Measurements from ENCODE around the gene ATP12A. TPM values are rescaled to one million over a fixed set of nuclear protein-coding genes. Genes with fewer than 3 reads are reported as not detected.

The ATP12A gene
- total and polyA plus RNA-seq, 2 of the 8 experiments (the other 6 are each of a cell fraction or from before 2014, with no cell fraction given) = 0.80 to 1.3 TPM

GRCh38 chr13:24723206-24723605, 43.0 kb downstream of the ATP12A start:
- FAIRE-seq (no peak), DNase-seq (ENCODE audit: low read depth in 1 of 2, low spot score in 2 of 2) (no peak)
- Histone ChIP-seq H3K79me2 (ENCODE audit: control insufficient read depth in 1 of 2, insufficient read depth in 2 of 2, low read length in 2 of 2) (no peaks in the 10 kb centered on the region), H3K56ac (replicated peaks; ENCODE audit: insufficient read length, low read depth, low read length) (no peak overlapping the region), H3K14ac (ENCODE audit: insufficient read length) (no peak overlapping the region), H2BK120ac (replicated peaks; ENCODE audit: low read depth, low read length) (no peak overlapping the region), H2BK20ac (ENCODE audit: low read length) (no peak overlapping the region), H3K36me3 (ENCODE audit: control insufficient read depth in 2 of 4, insufficient read depth in 4 of 4, low read length in 3 of 4) (no peaks in the 10 kb centered on the region), H3K4me3 (ENCODE audit: extremely low read depth in 1 of 4, insufficient read depth in 2 of 4, low read depth in 3 of 4, low read length in 4 of 4) (no peak overlapping the region), H3K79me1 (ENCODE audit: low read depth, low read length) (no peaks in the 10 kb centered on the region), H3K18ac (ENCODE audit: extremely low read depth, low read length) (no peak overlapping the region), H2BK12ac (ENCODE audit: low read depth, low read length) (no peak overlapping the region), H3K4ac (replicated peaks; ENCODE audit: insufficient read length, low read depth, low read length) (no peak overlapping the region), H3K27ac (ENCODE audit: low read depth, low read length) (no peak overlapping the region), H4K20me1 (replicated peaks in 1 of 2; ENCODE audit: control insufficient read depth in 1 of 2, insufficient read depth in 2 of 2, low read length in 2 of 2) (no peaks in the 10 kb centered on the region), H2AK5ac (ENCODE audit: low read depth, low read length) (no peak overlapping the region), H3K23ac (ENCODE audit: insufficient read length) (no peak overlapping the region), H3K23me2 (ENCODE audit: low read depth, low read length) (no peaks in the 10 kb centered on the region), H4K8ac (ENCODE audit: extremely low read depth, insufficient read depth, low read length) (peak overlapping the region; percentile 28; the same call in 1 of the 2 replicates), H4K91ac (replicated peaks; ENCODE audit: insufficient read length, low read length) (no peak overlapping the region), H3K9ac (replicated peaks in 1 of 4; ENCODE audit: extremely low read depth in 1 of 4, low read depth in 3 of 4, low read length in 3 of 4) (peak overlapping the region in 1 of 4 experiments; percentile 22; a peak in 1 of 7 replicates), H3K4me1 (replicated peaks in 1 of 4; ENCODE audit: control insufficient read depth in 3 of 4, insufficient read depth in 4 of 4, low read length in 3 of 4) (no peaks in the 10 kb centered on the region; a peak in 1 of 7 replicates), H3K4me2 (ENCODE audit: insufficient read depth in 1 of 2, low read depth in 2 of 2, low read length in 2 of 2) (no peak overlapping the region), H2AFZ (ENCODE audit: low read length) (no peak overlapping the region), H3K9me3 (ENCODE audit: insufficient read depth in 2 of 2, low read depth in 1 of 2, low read length in 1 of 2) (no peaks in the 10 kb centered on the region), H2BK5ac (ENCODE audit: low read depth, low read length) (no peak overlapping the region), H4K5ac (ENCODE audit: insufficient read length, low read depth, low read length) (no peak overlapping the region), H3K27me3 (replicated peaks in 1 of 4; ENCODE audit: control insufficient read depth in 3 of 4, extremely low read depth in 1 of 4, insufficient read depth in 3 of 4, low read length in 3 of 4) (no peaks in the 10 kb centered on the region), H2BK15ac (ENCODE audit: low read length) (no peak overlapping the region)
- ChIA-PET CTCF (ENCODE audit: partially characterized antibody) (interaction anchor here (0.6 to 7.7 kb wide), 10 partner anchors 9 to 421 kb away, joined by 3 to 95 read pairs (median 3); no protein-coding TSS in a partner anchor), POLR2A (ENCODE audit: partially characterized antibody) (no interaction called here)
- WGBS, 2 experiments (ENCODE audit: extremely low coverage in 1 of 2, insufficient coverage in 1 of 2, insufficient read length in 1 of 2, insufficient replicate concordance in 2 of 2, low coverage in 1 of 2, low lambda C conversion rate in 2 of 2, missing lambda C conversion rate in 1 of 2) = 95% methylated on average over 12 of the region's 12 CpGs; no CpG with 5 or more reads in 1 of the 2 experiments
- TF ChIP-seq NRF1 (IDR thresholded peaks at IDR 0.05; ENCODE audit: low read depth, low read length) (no peak), CBX5 (IDR thresholded peaks at IDR 0.05; ENCODE audit: low read depth, low read length) (no peak), RNF2 (IDR thresholded peaks at IDR 0.05; ENCODE audit: borderline replicate concordance, low read depth, low read length, missing control alignments, poor library complexity, severe bottlenecking) (no peak), TBP (IDR thresholded peaks at IDR 0.05; ENCODE audit: low read depth, low read length) (no peak)

Data from H1 (cell line).